DMS79 treated with DMSO at 0.1 percent for 48 hours (cell line): Measurements from ENCODE around the gene HMGCR.

Source experiments
- DNase-seq: peaks from one replicate; lab custom pipeline; 2025; lab: John Stamatoyannopoulos, UW

Gene HMGCR

GRCh38 chr5:75340714-75341478, 3.9 kb downstream of the HMGCR start:
- DNase-seq, result no peak

- DNase-seq, result no peak
Measured at GRCh38 chr5:75341934-75342333, 4.9 kb downstream of the HMGCR start.

- no peak for DNase-seq
Measured at GRCh38 chr5:75342836-75343235, 5.8 kb downstream of the HMGCR start.

- DNase-seq, result no peak
Measured at GRCh38 chr5:75348241-75348640, 11.2 kb downstream of the HMGCR start.

- no peak for DNase-seq
Measured at GRCh38 chr5:75349663-75350062, 12.6 kb downstream of the HMGCR start.

- DNase-seq, result no peak
Measured at GRCh38 chr5:75351139-75351926, 14.3 kb downstream of the HMGCR start.

- DNase-seq, result no peak
Measured at GRCh38 chr5:75355236-75355635, 18.2 kb downstream of the HMGCR start.

GRCh38 chr5:75356719-75357118, 19.7 kb downstream of the HMGCR start:
- DNase-seq, result no peak

GRCh38 chr5:75358117-75358516, 21.1 kb downstream of the HMGCR start:
- DNase-seq, result no peak

- DNase-seq, result no peak
Measured at GRCh38 chr5:75361310-75361709, 24.3 kb downstream of the HMGCR start.

GRCh38 chr5:75362474-75362975, 25.5 kb downstream of the HMGCR start:
- no peak for DNase-seq

- DNase-seq, result no peak
Measured at GRCh38 chr5:75363111-75363510, 26.1 kb downstream of the HMGCR start.

- DNase-seq, result no peak
Measured at GRCh38 chr5:75363726-75364495, 26.9 kb downstream of the HMGCR start.

- no peak for DNase-seq
Measured at GRCh38 chr5:75364571-75365280, 27.7 kb downstream of the HMGCR start.

- no peak for DNase-seq
Measured at GRCh38 chr5:75365740-75366139, 28.7 kb downstream of the HMGCR start.

GRCh38 chr5:75366787-75367186, 29.8 kb downstream of the HMGCR start:
- no peak for DNase-seq

- no peak for DNase-seq
Measured at GRCh38 chr5:75367401-75367800, 30.4 kb downstream of the HMGCR start.

GRCh38 chr5:75368391-75368790, 31.4 kb downstream of the HMGCR start:
- no peak for DNase-seq

- no peak for DNase-seq
Measured at GRCh38 chr5:75373862-75374261, 36.8 kb downstream of the HMGCR start.

GRCh38 chr5:75374394-75374814, 37.4 kb downstream of the HMGCR start:
- DNase-seq, result no peak

- no peak for DNase-seq
Measured at GRCh38 chr5:75375414-75375813, 38.4 kb downstream of the HMGCR start.

- DNase-seq, result no peak
Measured at GRCh38 chr5:75380099-75380498, 43.1 kb downstream of the HMGCR start.
